Pancreas (tissue), 10 donors: ENCODE measurements around the gene NPAP1. TPM values are rescaled to one million over a fixed set of nuclear protein-coding genes. Genes with fewer than 3 reads are reported as not detected.

Experiments
- ATAC-seq, 4 donors: fragments of 200-7000 bp; cut with Tn5 transposase; one replicate each; pipeline versions ENCODE4 v1.8.0 to v1.9.1; 2020; ENCODE audit warnings: mild to moderate bottlenecking in 4 of 4, moderate library complexity in 4 of 4
- DNase-seq, 6 donors: peaks; one replicate each; pipeline ENCODE4 v3.0.0-alpha.2; 2020
- FAIRE-seq: peaks from 2 replicates; lab custom pipeline; 2012; peaks lifted over from hg19 to GRCh38; lab: Jason Lieb, UNC
- H3K27ac ChIP-seq, 4 donors: fragments of 200-600 bp; sonication (generic); 1 replicate in 3 of 4; 2 replicates in 1 of 4; pipeline versions ENCODE4 v1.5.0 to v1.8.0; 2020
- H3K27me3 ChIP-seq, 4 donors: fragments of 200-600 bp; one replicate each; pipeline ENCODE4 v1.8.0; 2021
- H3K36me3 ChIP-seq, 3 donors: fragments of 200-600 bp; sonication (generic) in 1 of 3; one replicate each; pipeline versions ENCODE4 v1.5.0 to v1.8.0; 2020 to 2021
- H3K4me1 ChIP-seq, 3 donors: fragments of 200-600 bp; one replicate each; pipeline ENCODE4 v1.8.0; 2021
- H3K4me3 ChIP-seq, 4 donors: fragments of 200-600 bp; sonication (generic) in 2 of 4; one replicate each; pipeline versions ENCODE4 v1.5.0 to v1.8.0; 2020 to 2021
- H3K9me3 ChIP-seq, 4 donors: fragments of 200-600 bp; one replicate each; pipeline ENCODE4 v1.8.0; 2021
- CTCF ChIP-seq, 4 donors: fragments of 200-600 bp; sonication (generic) in 3 of 4; IDR thresholded peaks; one replicate each; pipeline versions ENCODE4 v1.5.0 to v1.8.0; 2021; ENCODE audit warnings: antibody characterized with exemption in 4 of 4
- WGBS, 2 donors: extraction: QIAGEN DNeasy Blood & Tissue Kit; methylation state at CpG; one replicate each; pipeline ENCODE4 v1.1.7; 2013; 5-methylcytosine and 5-hydroxymethylcytosine counted together
- intact Hi-C, 3 donors: fragments of 100-400 bp; cut with DNase I; formaldehyde crosslinking; loops; one replicate each; pipeline versions ENCODE4 v1.11.1 to v1.14.2; 2022
- polyA plus RNA-seq, 2 donors: library from polyadenylated mRNA; stranded (reverse); fragments of 200-250 nt; gene quantifications; one replicate each; pipeline ENCODE4 v1.2.3, GENCODE V29; 2013
- total RNA-seq, 6 donors: library from RNA; stranded (reverse); fragmentation: NEBNext Ultra II Directional in 4 of 6; extraction: Animal tissue kit (Norgen Biotek cat#: 25700) in 4 of 6; gene quantifications; one replicate each; pipeline versions ENCODE4 v1.2.1 to v1.2.4, GENCODE V29; 2021 to 2023
- donor health status: healthy with polysubstance abuse.
- donor health status: DM: no; HTN: no; CAD: no; lungs with moderate emphysema.
- donor health status: DM: no; HTN: no; CAD: no.
- donor health status: control.
- donor health status: control.
- donor health status: Bipolar disorder and iron deficiency.
- donor health status: DM: yes; HTN: yes; CAD: no.
- donor health status: DM: no; HTN: no; CAD: no.
- donor health status: DM: no; HTN: no; CAD: no.
- donor health status: DM: yes; HTN: yes; CAD: no.

NPAP1 gene
- total and polyA plus RNA-seq, 8 donors = 0.09 to 1.1 (median 0.28) TPM

- no peaks in the 10 kb centered on the region for H3K27me3 ChIP-seq
- DNase-seq (no peak), FAIRE-seq (no peak), ATAC-seq (no peak)
- no peak overlapping the region for H3K4me3 ChIP-seq
- no peaks in the 10 kb centered on the region for H3K36me3 ChIP-seq
- 95 to 100% methylated on average over 1 of the region's 1 CpG for WGBS, 2 donors
- no peak for TF ChIP-seq CTCF (IDR thresholded peaks at IDR 0.05)
- H3K27ac ChIP-seq = no peak overlapping the region
- H3K9me3 ChIP-seq = no peaks in the 10 kb centered on the region
- intact Hi-C loops = no loop called here
- H3K4me1 ChIP-seq = no peaks in the 10 kb centered on the region
These were observed 8.2 kb downstream of the NPAP1 start for GRCh38 chr15:24683736-24684135.

- 69 to 88% methylated on average over 1 of the region's 1 CpG for WGBS, 2 donors
- no peak for FAIRE-seq
These were observed 8.7 kb downstream of the NPAP1 start for GRCh38 chr15:24684313-24684712.

GRCh38 chr15:24696201-24696600, 20.6 kb downstream of the NPAP1 start:
- Histone ChIP-seq H3K4me1 (no peaks in the 10 kb centered on the region), H3K36me3 (no peaks in the 10 kb centered on the region), H3K27me3 (no peaks in the 10 kb centered on the region), H3K4me3 (no peak overlapping the region), H3K9me3 (no peaks in the 10 kb centered on the region), H3K27ac (no peak overlapping the region)
- TF ChIP-seq CTCF (IDR thresholded peaks at IDR 0.05) = no peak
- FAIRE-seq = no peak
- DNase-seq = no peak
- no peak for ATAC-seq
- intact Hi-C loops = no loop called here
- WGBS, 2 donors = 37 to 41% methylated on average over 3 of the region's 3 CpGs

More at GRCh38 chr15:24684313-24684712, 8.7 kb downstream of the NPAP1 start:
- intact Hi-C loops = no loop called here
- H3K36me3 ChIP-seq = no peaks in the 10 kb centered on the region
- H3K27ac ChIP-seq = no peak overlapping the region
- H3K27me3 ChIP-seq = no peaks in the 10 kb centered on the region
- DNase-seq = no peak
- ATAC-seq = no peak
- no peaks in the 10 kb centered on the region for H3K4me1 ChIP-seq
- H3K9me3 ChIP-seq = no peaks in the 10 kb centered on the region
- no peak overlapping the region for H3K4me3 ChIP-seq
- TF ChIP-seq CTCF (IDR thresholded peaks at IDR 0.05) = no peak

GRCh38 chr15:24696842-24697241, 21.3 kb downstream of the NPAP1 start:
- Histone ChIP-seq H3K9me3 (no peaks in the 10 kb centered on the region), H3K4me1 (no peaks in the 10 kb centered on the region), H3K4me3 (no peak overlapping the region), H3K36me3 (no peaks in the 10 kb centered on the region), H3K27ac (no peak overlapping the region), H3K27me3 (no peaks in the 10 kb centered on the region)
- TF ChIP-seq CTCF (IDR thresholded peaks at IDR 0.05) = no peak
- DNase-seq (no peak), FAIRE-seq (no peak), ATAC-seq (no peak)
- 36 to 41% methylated on average over 9 of the region's 9 CpGs for WGBS, 2 donors
- intact Hi-C loops = no loop called here

GRCh38 chr15:24718289-24719082, 42.9 kb downstream of the NPAP1 start:
- no peak for FAIRE-seq
- 51 to 58% methylated on average over 5 of the region's 5 CpGs for WGBS, 2 donors
- intact Hi-C loops = no loop called here

More at GRCh38 chr15:24718289-24719082, 42.9 kb downstream of the NPAP1 start:
- no peak for DNase-seq
- no peaks in the 10 kb centered on the region for H3K9me3 ChIP-seq
- H3K27me3 ChIP-seq = no peaks in the 10 kb centered on the region
- no peak for ATAC-seq
- TF ChIP-seq CTCF (IDR thresholded peaks at IDR 0.05) = no peak
- no peak overlapping the region for H3K4me3 ChIP-seq
- H3K27ac ChIP-seq = no peak overlapping the region
- H3K36me3 ChIP-seq = no peaks in the 10 kb centered on the region
- no peaks in the 10 kb centered on the region for H3K4me1 ChIP-seq
